Stimulated activated CD4-positive, alpha-beta T cell treated with anti-CD3 and anti-CD28 coated beads, Interleukin-12 subunit alpha, Interleukin-12 subunit beta, amount 100 ng/mL, for 48 hours (primary cell): ENCODE results near the gene GPR135.

Experiments
- DNase-seq, 3 donors: peaks; one replicate each; pipeline ENCODE4 v3.0.0-alpha.2; 2020; ENCODE audit warnings: low read depth in 2 of 3, low spot score in 1 of 3

The GPR135 gene

DNA sequence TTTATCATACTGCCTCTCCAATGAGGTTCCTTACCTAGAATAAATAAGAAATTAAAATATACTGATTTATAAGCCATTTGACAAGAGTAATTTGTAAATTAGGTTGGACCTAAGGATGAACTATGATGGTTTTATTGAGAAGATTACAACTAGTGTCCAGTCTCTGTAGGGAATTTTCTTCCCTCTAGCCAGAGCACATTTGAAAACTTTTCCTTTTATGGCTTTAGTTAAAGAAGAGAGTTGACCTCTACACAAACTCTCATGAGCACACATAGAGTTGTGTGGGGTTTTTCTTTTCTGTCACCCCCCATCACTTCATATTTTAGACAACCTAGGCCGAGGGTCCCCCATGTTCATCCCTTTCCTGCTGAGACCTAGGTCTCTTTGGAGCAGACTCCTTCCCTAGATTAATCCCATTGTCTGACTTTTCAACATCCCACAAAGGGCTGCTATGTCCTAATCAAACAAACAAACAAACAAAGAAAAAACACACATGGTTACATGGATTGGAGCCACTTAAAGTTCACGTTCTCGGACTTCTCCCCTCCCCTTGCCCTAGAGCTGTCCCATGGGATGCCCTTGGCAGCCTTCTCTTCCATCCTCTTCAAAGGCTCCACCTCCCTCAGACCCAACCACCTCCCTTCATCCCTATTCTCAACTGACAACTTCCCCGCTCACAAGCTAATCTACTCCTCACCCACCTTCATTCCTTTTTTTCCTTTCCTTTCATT lies 40.7 kb downstream of the GPR135 start:
- no peak for DNase-seq

DNA sequence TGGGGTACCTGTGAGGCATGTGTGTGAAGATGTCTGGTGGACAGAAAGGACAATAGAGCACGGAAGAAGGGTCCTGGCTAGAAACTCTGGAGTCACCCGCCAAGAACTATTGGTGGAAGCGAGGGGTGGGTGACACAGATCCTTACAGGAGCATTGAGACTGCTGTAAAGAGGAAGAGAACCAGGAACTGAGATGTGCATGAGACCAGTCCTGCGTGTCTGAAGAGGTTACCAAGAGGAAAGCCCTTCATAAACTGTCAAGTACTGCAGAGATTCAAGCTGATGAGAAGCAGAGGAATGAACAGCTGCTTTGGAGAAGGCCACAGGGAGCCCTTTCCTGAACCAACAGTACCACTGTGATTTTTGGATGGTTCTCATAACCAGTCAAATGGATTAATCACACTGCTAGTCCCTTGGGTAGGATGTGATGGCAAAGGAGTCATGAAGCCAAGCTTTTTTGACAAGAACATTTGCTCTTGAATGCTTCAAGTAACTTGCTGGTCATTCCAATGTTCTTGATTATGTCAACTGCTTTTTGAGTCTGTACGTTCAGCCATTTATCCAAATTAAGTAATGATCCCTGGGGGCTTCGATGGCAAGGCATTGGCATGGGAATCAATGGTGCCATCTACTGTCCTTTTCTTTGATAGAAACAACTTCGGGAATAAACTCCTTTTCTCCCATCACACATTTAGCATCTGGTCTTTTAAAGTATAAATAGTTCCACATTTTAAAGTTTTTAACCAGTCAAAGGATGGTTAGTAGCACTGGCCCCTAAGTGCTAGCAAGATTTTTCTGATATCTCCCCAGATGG lies 42.9 kb downstream of the GPR135 start:
- no peak for DNase-seq

DNA sequence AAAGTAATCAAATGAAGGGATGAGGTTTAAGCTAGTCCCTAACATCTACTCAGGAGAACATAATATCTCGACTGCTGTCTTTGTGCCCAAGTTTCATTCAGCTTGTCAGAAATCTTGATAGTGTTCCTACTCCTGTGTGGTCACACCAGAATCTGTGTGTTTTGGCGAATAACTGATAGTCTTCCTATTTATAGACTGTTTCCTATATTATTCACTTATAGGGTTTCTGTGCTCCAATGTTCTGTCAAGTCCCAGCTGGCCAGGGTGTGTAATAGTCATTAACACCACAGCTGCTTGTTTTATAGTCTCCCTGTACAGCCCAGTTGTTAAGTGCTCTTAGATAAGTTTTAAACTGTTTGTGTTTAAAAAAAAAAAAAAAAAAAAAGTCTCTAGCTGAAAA lies 45.9 kb downstream of the GPR135 start:
- DNase-seq, result no peak

DNA sequence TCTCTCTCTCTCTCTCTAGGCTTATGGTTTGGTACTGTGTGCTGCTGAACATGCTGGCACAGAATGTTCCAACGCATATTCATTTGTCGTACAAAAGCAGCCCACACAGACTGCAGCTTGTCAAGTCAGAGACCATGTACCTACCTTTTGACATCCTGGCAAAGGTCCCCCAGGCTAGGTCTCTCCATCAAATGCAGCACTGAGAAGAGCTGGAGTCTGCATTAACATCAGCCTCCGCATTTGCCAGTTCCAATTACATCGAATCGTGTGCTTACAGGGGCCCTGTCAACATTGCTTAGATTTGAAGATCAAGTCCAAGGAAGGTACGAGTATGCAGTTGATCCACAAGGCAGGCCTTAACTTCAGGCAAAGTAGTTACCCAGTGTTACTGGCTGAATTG lies 47.9 kb downstream of the GPR135 start:
- DNase-seq, result no peak

DNA sequence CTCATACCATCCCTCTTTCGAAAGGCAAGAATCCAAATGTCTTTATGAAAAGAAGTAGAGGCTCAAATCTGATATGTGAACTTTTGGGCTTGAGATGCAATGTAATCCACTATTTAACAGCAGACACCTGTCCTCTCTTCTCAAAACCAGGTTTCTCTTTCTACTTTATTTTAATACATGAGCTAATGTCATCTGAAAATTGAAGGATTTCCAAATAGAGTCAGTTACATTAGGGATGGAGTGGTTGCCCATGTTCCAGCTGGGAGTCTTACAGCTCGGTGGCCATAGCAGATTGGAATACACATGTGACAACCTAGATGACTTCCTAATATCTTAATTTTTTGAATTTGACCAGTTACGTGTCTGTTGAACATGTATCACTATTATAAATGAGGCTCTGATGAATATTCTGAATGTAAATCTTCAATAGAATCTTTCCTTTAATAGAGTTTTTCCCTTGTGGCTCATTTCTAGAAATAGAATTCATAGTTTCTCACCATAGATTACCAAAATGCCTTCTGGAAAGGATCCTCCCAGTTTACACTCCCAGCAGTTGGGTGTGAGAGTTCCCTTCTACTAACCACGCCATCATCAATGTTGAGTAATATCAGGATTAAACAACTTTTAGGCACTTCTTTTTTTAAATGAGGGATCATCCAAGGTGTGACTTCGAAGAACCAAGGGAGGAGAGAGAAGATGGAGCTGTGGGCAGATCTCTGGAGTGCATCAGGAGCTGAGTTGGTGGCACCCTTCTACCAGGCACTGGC lies 49.2 kb downstream of the GPR135 start:
- no peak for DNase-seq
